Spinal cord (tissue), 10 donors: ENCODE results near the gene KCNK4. TPM values are rescaled to one million over a fixed set of nuclear protein-coding genes. Genes with fewer than 3 reads are reported as not detected.

ENCODE experiments used
- DNase-seq, 6 donors: peaks; one replicate each; pipeline versions ENCODE4 v3.0.0 to v3.0.0-alpha.2; 2013 to 2015; ENCODE audit warnings: low spot score in 6 of 6, low read depth in 4 of 6
- H3K27ac ChIP-seq: one replicate; pipeline ENCODE4 v1.5.1; 2013; ENCODE audit warnings: low read depth, low read length, control low read depth
- H3K27me3 ChIP-seq: one replicate; pipeline ENCODE4 v1.6.1; 2013; ENCODE audit warnings: low read length; ENCODE audit not compliant: control insufficient read depth, insufficient read depth
- H3K36me3 ChIP-seq: one replicate; pipeline ENCODE4 v1.6.1; 2013; ENCODE audit warnings: low read length; ENCODE audit not compliant: control insufficient read depth, insufficient read depth
- H3K4me1 ChIP-seq: one replicate; pipeline ENCODE4 v1.6.1; 2013; ENCODE audit warnings: low read length; ENCODE audit not compliant: control insufficient read depth, insufficient read depth
- H3K4me3 ChIP-seq: one replicate; pipeline ENCODE4 v1.5.1; 2013; ENCODE audit warnings: low read depth, low read length, control low read depth
- H3K9me3 ChIP-seq: one replicate; pipeline ENCODE4 v1.6.1; 2013; ENCODE audit warnings: low read length; ENCODE audit not compliant: control insufficient read depth, insufficient read depth
- WGBS: methylation state at CpG from one replicate; pipeline ENCODE4 v1.1.5; 2013; ENCODE audit warnings: missing lambda C conversion rate; ENCODE audit not compliant: insufficient coverage; 5-methylcytosine and 5-hydroxymethylcytosine counted together
- polyA plus RNA-seq, 2 donors: library from polyadenylated mRNA; unstranded; fragments of 120-200 nt; gene quantifications; one replicate each; pipeline ENCODE4 v1.2.1, GENCODE V29; 2013; ENCODE audit not compliant: insufficient read length in 2 of 2
- total RNA-seq, 2 donors: library from RNA; depleted of rRNA in 1 of 2; stranded (reverse); fragments of 120-200 nt in 1 of 2; fragments of >200 nt in 1 of 2; gene quantifications; one replicate each; pipeline versions ENCODE4 v1.2.3 to v1.2.4, GENCODE V29; 2013 to 2014
- donor health status: healthy.

KCNK4 gene
- total and polyA plus RNA-seq, 4 donors = 1.0 to 7.8 (median 4.8) TPM

DNA sequence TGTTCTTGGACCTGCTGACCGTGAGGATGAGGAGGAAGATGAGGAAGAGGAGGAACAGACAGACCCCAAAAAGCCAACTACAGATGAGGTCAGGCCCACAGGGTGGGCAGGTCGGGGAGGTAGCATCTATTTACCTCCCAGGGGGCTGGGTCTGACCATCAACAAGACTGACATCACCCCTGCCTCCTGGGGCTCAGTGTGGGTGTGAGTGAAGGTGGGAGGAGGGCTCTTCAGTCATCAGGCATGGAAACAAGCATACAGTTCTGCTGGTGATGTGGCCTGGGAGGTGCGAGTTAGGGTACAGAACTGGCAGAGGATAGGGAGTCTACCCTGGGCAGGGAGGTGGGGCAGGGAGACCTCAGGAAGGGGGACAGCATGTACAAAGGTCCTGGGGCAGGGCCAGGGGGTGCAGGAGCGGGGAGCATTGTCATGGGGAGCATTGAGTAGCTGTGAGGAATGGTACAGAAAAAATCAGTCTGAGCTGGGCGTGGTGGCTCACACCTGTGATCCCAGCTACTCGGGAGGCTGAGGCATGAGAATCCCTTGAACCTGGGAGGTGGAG lies 30.9 kb upstream of the KCNK4 start:
- WGBS = 100% methylated on average over 3 of the region's 6 CpGs
- peaks cover 87% of the 10 kb centered on the region for H3K36me3 ChIP-seq

GRCh38 chr11:64261556-64262080 lies 29.5 kb upstream of the KCNK4 start:
- DNase-seq = no peak
- H3K36me3 ChIP-seq = peaks cover 87% of the 10 kb centered on the region
- 92% methylated on average over 16 of the region's 18 CpGs for WGBS

More for the DNA sequence above, 30.9 kb upstream of the KCNK4 start:
- Histone ChIP-seq H3K27me3 (no peaks in the 10 kb centered on the region), H3K9me3 (no peaks in the 10 kb centered on the region), H3K4me1 (peaks cover 9% of the 10 kb centered on the region), H3K27ac (no peak overlapping the region), H3K4me3 (no peak overlapping the region)
- DNase-seq = no peak

DNA sequence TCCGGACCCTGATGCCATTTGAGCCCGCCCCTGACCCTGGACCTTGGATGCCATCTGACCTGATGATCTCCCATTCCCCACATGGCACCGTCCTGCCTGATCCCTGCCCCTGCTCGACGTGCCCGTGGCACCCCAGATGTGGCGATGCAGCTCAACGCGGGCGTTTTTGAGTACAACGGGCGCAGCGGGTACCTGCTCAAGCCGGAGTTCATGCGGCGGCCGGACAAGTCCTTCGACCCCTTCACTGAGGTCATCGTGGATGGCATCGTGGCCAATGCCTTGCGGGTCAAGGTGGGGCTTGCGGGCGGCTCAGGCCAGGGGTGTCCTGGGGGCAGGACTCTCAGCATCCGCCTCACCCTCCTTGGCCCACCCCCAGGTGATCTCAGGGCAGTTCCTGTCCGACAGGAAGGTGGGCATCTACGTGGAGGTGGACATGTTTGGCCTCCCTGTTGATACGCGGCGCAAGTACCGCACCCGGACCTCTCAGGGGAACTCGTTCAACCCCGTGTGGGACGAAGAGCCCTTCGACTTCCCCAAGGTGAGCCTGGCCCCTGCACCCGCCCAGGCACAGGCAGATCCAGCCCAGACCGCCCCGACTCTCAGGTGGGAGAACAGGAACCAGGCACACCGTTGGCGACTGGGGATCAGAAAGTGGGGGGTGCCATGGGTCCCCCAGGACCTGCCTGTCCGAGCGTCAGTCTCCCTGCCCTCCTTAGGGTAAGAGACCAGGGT lies 28.7 kb upstream of the KCNK4 start:
- Histone ChIP-seq H3K27me3 (no peaks in the 10 kb centered on the region), H3K4me3 (no peak overlapping the region), H3K36me3 (peaks cover 87% of the 10 kb centered on the region), H3K4me1 (peaks cover 9% of the 10 kb centered on the region), H3K27ac (no peak overlapping the region), H3K9me3 (no peaks in the 10 kb centered on the region)
- WGBS = 97% methylated on average over 42 of the region's 42 CpGs
- no peak for DNase-seq

More at GRCh38 chr11:64261556-64262080, 29.5 kb upstream of the KCNK4 start:
- H3K27ac ChIP-seq = no peak overlapping the region
- no peaks in the 10 kb centered on the region for H3K9me3 ChIP-seq
- no peak overlapping the region for H3K4me3 ChIP-seq
- H3K4me1 ChIP-seq = peaks cover 9% of the 10 kb centered on the region
- no peaks in the 10 kb centered on the region for H3K27me3 ChIP-seq

- Histone ChIP-seq H3K4me1 (peaks cover 14% of the 10 kb centered on the region), H3K9me3 (no peaks in the 10 kb centered on the region), H3K27ac (no peak overlapping the region), H3K27me3 (no peaks in the 10 kb centered on the region), H3K4me3 (no peak overlapping the region), H3K36me3 (peaks cover 88% of the 10 kb centered on the region)
- DNase-seq = no peak
- 75% methylated on average over 28 of the region's 29 CpGs for WGBS
Measured at GRCh38 chr11:64263021-64263946, 27.8 kb upstream of the KCNK4 start.

- H3K27me3 ChIP-seq = no peaks in the 10 kb centered on the region
- peaks cover 20% of the 10 kb centered on the region for H3K4me1 ChIP-seq
- no peak overlapping the region for H3K4me3 ChIP-seq
- 79% methylated on average over 7 of the region's 8 CpGs for WGBS
- no peaks in the 10 kb centered on the region for H3K9me3 ChIP-seq
- no peak for DNase-seq
- no peak overlapping the region for H3K27ac ChIP-seq
- peaks cover 85% of the 10 kb centered on the region for H3K36me3 ChIP-seq
Measured at GRCh38 chr11:64263947-64264317, 27.2 kb upstream of the KCNK4 start.

- Histone ChIP-seq H3K27ac (no peak overlapping the region), H3K4me1 (peaks cover 24% of the 10 kb centered on the region), H3K4me3 (no peak overlapping the region), H3K9me3 (no peaks in the 10 kb centered on the region), H3K36me3 (peaks cover 80% of the 10 kb centered on the region), H3K27me3 (no peaks in the 10 kb centered on the region)
- 69% methylated on average over 10 of the region's 10 CpGs for WGBS
- no peak for DNase-seq
Measured at GRCh38 chr11:64264371-64264852, 26.7 kb upstream of the KCNK4 start.

DNA sequence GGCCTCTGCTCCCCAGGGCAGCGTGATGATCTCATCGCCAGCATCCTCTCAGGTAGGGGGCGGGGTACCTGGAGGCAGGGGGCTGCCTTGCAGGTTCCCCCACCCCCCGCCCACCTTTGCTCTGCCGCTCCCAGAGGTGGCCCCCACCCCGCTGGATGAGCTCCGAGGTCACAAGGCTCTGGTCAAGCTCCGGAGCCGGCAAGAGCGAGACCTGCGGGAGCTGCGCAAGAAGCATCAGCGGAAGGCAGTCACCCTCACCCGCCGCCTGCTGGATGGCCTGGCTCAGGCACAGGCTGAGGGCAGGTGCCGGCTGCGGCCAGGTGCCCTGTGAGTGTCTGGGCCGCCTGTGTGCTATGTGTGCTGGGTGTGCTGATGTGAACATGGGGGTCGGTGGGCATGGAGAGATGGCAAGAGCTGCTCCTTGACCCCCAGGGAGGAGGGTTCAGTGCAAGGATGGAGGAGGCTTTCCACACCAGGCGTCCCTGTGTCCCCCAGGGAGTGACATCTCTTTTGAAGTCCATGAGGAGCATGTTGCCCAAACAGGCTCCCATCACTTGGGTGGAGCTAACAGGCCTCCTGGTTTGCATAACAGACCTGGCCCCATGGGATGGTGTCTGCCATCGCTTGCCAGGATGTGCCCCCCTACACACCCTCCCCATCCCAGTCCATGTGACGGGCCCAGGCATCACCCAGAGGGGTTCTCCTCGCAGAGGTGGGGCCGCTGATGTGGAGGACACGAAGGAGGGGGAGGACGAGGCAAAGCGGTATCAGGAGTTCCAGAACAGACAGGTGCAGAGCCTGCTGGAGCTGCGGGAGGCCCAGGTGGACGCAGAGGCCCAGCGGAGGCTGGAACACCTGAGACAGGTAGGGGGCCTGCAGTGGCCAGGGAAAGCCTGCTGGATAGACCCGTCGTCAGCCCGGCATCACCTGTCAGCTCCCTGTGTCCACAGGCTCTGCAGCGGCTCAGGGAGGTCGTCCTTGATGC lies 25.6 kb upstream of the KCNK4 start:
- no peak for DNase-seq
- H3K4me1 ChIP-seq = peaks cover 32% of the 10 kb centered on the region
- H3K9me3 ChIP-seq = no peaks in the 10 kb centered on the region
- H3K36me3 ChIP-seq = peaks cover 73% of the 10 kb centered on the region
- no peak overlapping the region for H3K27ac ChIP-seq
- no peaks in the 10 kb centered on the region for H3K27me3 ChIP-seq
- H3K4me3 ChIP-seq = no peak overlapping the region
- WGBS = 94% methylated on average over 35 of the region's 35 CpGs

DNA sequence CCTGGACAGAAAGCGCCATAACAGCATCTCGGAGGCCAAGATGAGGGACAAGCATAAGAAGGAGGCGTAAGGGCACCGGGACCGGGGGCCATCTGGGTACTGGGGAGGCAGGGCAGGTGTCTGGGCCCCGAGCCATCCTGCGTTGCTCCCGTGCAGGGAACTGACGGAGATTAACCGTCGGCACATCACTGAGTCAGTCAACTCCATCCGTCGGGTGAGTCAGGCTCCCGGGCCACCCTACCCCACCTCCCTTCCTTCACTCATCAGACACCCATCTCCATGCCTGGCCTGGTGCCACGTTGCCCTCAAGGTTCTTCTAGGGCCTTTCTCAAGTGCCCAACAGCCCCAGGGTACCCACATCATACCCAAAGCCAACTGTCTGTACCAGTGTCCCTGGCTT lies 24.8 kb upstream of the KCNK4 start:
- Histone ChIP-seq H3K4me1 (peaks cover 36% of the 10 kb centered on the region), H3K4me3 (no peak overlapping the region), H3K27ac (no peak overlapping the region), H3K9me3 (no peaks in the 10 kb centered on the region), H3K27me3 (no peaks in the 10 kb centered on the region), H3K36me3 (peaks cover 70% of the 10 kb centered on the region)
- 91% methylated on average over 12 of the region's 15 CpGs for whole genome bisulfite sequencing
- DNase-seq = no peak
